ENCODE measurements around the gene KRTAP5-7. TPM values are rescaled to one million over a fixed set of nuclear protein-coding genes. Genes with fewer than 3 reads are reported as not detected.

The KRTAP5-7 gene
- total RNA-seq, 1 donor from 2014 or later: 0.39 TPM

DNA sequence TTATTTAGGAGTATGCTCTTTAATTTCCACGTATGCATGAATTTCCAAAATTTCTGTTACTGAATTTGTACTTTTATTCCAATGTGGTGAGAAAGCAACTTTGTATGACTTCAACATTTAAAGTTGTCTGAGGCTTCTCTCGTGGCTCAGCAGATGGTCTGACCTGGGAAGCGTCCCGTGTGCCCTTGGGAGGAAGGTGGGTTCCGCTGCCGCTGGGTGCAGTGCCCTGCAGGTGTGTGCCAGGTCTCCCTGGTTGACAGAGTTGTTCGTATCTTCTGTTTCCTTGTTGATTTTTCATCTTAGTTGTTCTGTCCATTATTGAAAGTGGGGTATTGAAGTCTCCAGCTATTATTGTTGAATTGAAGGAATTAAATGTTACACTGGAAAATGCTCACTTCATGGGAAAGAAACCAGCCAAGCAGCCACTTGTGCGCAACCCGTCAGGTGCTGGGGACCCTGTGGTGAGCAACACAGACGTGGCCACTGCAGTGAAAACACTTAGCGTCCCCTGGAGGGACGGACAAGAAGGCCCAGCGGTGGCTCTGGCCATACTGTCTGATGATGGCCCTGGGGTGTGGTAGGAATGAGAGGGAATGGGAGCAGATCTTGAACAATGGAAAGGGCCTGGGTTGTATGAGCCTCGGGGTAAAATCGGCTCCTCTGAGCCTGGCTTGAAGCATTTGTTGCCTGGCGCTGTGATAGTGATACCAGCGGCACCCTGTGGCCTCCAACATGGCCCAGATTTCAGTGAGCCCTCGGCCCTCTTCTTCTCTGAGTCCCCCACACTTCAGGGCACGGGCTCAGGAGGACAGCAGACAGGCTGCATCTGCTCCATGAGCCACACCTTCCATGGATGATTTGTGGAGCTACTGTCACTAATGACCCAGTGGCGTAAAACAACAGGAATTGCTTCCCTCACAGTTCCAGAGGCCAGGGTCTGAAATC lies 31.5 kb upstream of the KRTAP5-7 start:
- peak; percentile 65 for DNase-seq (ENCODE audit: low spot score)

DNA sequence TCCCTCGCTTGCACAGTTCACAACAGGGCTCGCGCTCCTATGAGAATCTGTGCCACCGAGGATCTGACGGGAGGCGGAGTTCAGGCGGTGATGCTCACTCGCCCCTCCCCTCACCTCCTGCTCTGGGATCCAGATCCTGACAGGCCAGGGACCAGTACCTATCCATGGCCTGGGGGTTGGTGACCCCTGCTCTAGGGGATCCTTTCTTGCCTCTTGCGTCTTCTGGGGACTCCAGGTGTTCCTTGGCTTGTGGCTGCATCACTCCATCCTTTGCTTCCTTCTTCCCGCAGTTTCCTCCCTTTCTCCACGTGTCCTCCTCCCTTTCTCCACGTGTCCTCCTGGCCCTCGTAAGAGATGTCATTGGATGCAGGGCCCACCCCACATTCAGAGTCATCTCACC lies 30.6 kb upstream of the KRTAP5-7 start:
- peak; percentile 67 for DNase-seq (ENCODE audit: low spot score)

DNA sequence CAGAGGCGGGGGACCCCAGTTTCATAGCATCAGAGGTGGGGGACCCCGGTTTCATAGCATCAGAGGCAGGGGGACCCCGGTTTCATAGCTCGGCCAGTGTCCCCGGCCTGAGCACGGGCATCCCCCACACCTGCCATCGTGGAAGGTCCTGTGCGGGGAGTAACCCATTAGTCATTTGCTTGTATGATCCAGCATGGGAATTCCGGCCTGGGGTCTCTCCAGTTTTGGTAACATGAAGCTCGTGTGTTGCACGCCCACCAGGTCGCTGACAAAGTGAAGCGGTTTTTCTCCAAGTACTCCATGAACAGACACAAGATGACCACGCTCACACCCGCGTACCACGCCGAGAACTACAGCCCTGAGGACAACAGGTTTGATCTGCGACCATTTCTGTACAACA lies 29.0 kb upstream of the KRTAP5-7 start:
- DNase-seq (ENCODE audit: low spot score): peak; percentile 83

DNA sequence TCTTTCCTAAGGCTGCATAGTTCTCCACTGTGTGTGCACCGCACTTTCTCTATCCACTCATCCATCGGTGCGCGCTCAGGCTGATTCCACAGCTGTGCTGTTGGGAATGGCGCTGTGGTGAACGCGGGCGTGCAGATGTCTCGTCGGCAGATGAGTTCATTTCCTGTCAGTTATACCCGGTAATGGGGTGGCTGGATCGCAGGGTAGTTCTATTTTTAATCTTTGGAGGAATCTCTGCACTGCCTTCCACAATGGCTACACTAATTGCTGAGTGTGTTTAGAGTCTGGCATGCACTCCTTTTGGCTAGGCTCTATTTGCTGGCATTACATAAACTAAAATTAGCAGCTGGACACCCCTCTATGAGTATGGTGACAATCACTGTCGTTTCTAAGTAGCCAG lies 27.9 kb upstream of the KRTAP5-7 start:
- DNase-seq (ENCODE audit: low spot score): no peak

DNA sequence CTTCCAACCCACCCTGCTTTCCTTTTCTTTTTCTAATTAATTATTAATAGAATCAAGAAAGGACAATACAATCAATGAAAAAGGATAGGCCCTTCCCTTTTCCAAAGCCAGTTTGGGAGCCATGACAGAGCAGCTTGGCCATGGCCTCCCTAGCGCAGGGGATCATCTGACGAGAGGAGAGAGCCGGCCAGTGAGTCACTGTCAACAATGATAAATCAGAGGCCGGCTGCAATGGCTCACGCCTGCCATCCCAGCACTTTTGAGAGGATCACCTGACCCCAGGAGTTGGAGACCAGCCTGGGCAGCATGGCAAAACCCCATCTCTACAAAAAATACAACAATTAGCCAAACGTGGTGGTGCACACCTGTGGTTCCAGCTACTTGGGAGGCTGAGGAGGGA lies 27.5 kb upstream of the KRTAP5-7 start:
- DNase-seq (ENCODE audit: low spot score): peak; percentile 59

DNA sequence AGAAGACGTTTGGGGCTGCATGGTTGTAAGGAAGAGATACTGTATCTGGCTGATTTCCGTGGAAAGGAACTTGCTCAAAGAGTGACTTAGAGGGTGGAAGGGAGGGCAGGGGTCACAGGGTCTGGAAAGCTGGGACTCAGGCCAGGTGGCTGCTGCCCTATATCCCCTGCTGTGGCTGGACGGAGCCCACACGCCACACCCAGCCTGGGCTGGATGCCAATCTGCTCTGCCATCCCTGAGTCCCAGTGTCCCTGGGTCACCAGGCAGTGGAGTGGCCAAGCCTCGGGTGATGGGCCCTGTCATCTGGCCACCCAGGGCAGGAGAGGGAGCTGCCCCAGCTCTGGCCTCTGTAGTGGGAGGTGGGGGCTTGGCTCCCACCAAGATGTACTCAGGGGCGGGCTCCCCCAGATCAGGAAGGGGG lies 26.5 kb upstream of the KRTAP5-7 start:
- DNase-seq (ENCODE audit: low spot score): peak; percentile 86

DNA sequence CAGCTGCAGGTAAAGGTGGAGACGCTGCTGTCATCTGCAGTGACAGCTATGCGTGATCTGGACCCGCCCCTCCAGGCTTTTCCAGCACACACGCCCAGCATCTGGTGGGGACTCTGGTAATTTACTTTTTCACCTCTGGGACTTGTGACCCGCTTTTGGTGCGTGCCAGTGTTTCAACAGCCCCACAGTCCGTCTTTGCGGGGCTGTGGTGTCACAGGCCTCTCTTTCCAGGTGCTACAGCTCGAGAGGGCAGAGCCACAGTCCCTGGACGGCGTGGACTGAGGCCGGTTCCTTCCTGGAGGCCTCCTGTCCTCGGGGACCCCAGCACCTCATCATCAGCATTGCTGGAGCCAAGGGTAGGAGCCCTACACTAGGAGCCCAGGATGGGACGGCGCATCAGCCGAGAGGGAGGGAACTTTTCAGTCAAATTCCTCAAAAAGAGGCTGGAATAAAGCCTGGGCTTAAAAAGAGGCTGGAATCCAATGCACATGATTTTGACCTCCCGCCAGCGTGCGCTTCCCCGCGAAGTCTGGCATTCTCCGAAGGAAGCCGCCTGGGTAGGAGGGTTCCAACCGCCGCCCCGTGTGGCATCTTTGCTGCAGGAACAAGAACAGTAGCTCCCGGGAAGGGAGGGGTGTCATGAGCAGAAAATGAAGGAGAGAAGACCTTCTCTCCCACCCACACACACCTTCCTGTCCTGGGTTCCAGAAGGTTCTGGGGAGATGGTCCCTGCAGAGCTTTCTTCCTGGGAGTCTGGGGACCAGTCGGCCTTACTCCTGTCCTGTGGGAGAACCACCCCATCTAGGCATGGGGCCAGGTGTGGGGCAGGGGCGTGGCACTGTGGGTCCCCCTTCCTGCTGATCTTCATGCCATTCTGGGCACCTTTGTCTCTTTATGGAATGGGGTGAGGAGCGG lies 25.7 kb upstream of the KRTAP5-7 start:
- peak; percentile 81 for DNase-seq (ENCODE audit: low spot score)

DNA sequence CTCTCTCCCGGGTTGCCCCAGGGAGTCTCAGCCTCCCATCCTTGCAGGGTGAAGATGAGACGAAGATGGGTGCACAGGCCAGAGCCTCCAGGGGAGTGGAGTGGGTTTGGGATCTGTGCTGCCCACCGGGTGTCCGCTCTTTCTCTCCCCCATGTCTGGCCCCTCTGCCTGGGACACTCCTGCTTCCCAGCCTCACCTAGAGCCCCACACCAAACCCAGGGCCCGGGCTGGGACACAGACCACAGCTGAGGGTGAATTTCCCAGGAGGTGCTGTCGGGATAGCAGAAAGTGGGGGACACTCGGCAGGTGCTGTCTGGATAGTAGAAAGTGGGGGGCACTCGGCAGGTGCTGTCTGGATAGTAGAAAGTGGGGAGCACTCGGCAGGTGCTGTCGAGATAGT lies 25.0 kb upstream of the KRTAP5-7 start:
- peak; percentile 62 for DNase-seq (ENCODE audit: low spot score)

DNA sequence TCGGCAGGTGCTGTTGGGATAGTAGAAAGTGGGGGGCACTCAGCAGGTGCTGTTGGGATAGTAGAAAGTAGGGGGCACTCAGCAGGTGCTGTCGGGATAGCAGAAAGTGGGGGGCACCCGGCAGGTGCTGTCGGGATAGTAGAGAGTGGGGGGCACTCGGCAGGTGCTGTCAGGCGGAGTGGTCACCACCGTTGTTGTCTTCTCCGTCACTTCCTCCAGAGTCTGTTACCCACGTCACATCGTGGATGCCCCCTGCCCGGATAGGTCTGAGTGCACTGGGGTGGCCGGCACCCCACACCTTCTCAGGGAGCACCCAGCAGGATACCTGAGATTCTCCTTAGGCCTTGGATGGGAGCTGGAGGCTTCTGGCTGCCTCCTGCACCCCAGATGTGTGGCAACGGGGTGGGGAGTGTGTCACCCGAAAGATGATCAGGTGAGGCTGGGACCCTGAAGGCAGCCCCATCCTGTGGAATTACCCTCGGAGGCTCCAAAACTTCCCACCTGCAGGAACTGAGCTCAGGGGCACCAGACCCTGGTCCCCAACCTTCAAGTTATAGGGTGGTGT lies 24.1 kb upstream of the KRTAP5-7 start:
- DNase-seq (ENCODE audit: low spot score): peak; percentile 65

DNA sequence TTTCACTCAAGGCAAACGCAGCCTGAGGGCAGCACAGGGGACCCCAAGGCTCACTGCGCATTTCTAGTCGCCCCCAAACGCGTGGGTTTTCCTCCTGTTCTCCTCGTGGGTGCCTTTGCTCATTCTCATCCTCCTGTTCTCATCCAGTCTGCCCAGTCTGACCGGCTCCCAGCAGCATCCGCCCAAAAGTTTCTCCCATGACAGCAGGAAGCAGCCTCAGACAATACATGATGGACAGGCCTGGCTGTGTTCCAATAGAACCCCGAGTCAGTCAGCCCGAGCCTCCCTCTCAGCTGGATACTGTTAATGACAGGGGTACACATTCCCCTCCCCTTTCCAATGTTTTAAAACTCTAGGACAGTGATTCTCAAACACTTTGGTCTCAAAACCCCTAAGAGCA lies 22.5 kb upstream of the KRTAP5-7 start:
- DNase-seq (ENCODE audit: low spot score): peak; percentile 47

DNA sequence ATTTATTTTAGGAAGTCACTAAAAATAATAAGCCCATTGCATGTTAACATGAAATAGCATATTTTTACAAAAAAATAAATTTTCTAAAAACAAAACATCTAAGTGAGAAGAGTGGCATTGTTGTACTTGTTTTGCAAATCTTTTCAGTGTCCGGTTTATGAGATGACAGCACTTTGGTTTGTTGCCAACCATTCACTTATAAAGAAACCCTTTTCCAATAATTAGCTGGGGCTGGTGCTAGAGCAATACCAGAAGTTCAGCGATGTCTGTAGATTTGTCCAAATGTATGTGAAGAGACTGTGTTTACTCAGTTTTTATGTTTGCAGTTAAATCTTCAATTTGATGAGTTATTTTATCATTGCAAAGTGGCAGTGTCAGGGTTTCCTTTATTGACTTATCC lies 22.1 kb upstream of the KRTAP5-7 start:
- no peak for DNase-seq (ENCODE audit: low spot score)

DNA sequence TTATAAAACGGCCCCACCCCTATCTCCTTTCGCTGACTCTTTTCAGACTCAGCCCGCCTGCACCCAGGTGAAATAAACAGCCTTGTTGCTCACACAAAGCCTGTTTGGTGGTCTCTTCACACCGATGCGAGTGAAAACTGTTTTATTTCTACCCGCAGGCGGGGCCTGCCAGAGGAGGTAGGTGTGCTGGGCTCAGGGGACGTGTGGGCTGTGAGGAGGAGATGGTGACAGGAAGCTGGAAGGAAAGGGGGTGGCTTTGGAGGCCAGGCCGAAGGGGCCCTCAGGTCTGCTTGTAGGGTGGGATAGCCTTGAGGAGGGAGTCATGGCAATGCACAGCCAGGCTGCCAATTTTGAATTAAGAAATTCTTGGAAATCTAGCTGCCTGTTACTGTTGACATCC lies 21.3 kb upstream of the KRTAP5-7 start:
- DNase-seq (ENCODE audit: low spot score): peak; percentile 67

DNA sequence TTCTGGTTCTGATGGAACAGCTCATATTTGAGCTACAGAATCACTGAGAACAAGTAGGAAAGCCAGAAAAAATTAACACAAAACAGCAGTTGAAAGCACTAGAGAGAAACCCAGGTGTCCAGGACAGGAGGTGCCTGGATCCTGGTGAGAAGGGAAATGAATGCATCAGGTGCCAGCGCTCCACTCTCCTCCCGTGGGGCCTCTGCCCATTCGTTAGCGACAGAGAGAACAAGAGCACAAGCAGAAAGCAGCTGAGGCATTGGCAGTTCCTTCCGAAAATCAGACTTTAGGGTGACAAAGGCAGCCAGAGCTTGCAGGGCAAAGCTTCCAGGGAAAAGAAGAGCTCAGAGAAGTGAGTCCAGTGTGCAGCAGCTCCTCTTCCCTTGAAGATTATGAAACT lies 20.0 kb upstream of the KRTAP5-7 start:
- DNase-seq (ENCODE audit: low spot score): peak; percentile 47

DNA sequence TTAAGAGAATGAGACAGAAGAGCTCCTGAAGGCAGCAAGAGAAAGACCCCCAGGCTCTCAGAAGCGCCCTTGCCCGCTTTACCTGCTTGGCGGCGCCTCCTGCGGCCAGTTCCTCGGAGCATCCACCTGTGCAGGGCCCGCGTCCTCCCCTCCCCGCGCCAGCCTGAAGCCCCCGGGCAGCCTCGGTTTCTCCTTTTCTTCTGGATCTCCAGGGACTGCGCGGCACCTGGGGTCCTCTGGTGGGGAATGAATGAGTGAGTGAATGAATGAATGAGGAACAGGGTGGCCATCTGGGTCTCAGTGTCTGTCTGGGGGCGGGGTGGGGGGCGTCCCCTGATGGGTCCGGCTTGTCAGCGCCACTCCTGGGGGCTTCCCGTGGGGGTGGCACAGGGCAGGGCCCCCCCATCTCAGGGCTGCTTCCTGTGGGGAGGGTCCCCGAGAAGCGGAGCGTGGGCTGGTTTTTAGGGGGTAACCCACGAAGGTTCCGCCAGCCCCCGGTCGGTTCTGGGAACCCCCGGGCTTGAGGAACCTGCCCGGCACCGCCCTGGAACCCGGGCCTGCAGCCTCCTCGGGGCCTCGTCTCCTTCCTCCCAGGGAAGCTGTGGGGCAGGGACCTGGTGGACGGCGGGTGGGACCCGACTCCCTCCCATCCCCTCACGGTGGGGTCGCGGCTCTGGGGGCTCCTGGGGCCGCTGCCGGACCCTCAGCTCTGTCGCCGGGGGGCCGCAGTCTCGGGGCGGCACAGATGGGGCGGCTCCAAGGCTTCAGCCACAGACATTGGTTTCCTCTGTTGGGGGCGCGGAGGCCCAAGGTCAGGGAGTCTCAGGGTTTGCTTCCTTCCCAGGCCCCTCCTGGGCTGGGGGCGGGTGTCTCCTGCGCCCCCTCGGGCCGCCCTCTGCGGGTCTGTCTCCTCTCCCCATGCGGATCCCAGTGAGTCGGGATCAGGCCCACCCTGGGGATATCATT lies 8.3 kb upstream of the KRTAP5-7 start:
- peak; percentile 85 for DNase-seq (ENCODE audit: low spot score)

DNA sequence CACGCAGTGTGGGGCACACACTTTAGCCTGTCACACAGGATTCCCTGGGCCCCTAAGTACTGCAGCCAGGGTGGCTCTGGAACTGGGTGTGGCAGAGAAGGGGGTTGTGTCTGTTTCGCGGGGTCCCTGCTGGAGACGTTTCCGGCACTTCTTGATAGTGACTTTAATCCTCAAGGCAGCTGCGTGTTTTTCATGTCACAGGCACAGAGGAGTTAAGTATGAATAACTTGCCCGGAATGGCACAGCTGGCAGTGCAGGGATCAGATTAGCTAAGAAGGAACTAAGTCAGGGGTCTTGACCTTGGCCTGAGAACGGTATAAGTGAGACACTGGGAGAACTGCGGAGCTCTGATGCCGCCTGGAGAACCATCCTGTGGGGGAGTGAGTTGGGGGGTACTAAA lies 7.5 kb upstream of the KRTAP5-7 start:
- peak; percentile 55 for DNase-seq (ENCODE audit: low spot score)

DNA sequence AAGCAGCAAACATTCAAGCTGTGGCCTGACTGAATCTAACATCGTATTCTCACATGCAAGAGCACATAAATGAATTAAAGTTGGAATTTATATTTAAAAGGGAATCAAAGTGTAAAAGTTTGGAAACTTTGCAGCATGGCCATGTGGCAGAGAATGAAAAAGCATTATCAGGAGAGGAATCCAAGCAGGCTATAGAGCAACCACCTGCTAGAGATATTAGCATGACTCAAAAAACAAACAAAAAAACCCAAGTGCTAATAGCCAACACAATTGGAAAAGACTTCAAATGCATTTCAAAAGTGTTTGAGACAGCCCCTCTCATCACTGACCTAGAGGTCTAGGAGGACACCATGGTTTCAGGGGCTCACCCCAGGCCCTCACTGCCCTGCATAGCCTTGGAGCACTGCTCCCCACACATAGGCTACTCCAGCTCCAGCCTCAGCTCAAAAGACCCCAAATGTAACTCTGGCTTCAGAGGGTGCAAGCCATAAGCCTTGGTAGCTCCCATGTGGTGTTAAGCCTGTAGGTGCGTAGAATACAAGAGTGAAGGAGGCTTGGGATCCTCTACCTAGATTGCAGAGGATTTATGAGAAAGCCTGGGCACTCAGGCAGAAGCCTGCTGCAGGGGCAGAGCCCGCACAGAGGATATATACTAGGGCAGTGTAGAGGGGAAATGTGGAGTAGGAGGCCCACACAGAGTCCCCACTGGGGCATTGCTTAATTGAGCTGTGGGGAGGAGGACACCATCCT lies 1.7 kb upstream of the KRTAP5-7 start:
- DNase-seq (ENCODE audit: low spot score): peak; percentile 45

DNA sequence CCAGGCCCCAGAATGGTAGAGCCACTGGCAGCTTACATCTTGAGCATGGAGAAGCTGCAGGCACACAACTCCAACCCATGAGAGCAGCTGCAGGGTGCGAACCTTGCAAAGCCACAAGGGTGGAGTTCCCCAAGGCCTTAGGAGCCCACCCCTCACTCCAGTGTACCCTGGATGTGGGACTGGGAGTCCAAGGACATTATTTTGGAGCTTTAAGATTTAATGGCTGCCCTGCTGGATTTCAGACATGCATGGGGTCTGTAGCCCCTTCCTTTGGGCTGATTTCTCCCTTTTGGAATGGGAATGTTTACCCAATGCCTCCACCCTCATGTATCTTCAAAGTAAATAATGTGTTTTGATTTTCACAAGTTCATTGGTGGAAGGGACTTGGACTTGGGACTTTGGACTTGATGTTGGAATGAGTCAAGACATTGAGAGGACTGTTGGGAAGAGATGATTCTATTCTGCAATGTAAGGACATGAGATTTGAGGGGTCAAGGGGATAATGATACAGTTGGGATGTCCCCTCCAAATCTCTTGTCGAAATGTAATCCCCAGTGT lies 1.1 kb upstream of the KRTAP5-7 start:
- DNase-seq (ENCODE audit: low spot score): peak; percentile 64

DNA sequence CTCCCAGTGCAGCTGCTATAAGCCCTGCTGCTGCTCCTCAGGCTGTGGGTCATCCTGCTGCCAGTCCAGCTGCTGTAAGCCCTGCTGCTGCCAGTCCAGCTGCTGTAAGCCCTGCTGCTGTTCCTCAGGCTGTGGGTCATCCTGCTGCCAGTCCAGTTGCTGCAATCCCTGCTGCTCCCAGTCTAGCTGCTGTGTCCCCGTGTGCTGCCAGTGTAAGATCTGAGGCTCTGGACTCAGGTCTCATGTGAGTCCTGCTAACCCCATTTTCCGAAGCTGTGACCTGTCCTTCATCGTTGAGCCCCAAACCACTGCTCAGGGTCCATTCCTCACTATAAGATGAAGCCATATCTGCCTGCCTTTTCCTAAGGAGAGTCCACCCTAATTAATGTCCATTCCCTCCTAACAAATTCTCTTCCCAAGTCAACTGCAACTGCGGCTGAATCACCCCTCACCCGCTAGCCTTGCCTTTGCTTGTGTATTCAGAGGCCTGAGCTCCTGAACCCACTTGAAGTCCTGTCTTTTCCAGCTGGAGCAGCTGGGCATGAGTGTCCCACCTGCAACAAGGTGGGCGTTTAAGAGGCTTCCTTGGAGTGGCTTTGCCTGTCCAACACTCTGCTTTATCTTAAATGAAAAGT lies 626 bp downstream of the KRTAP5-7 start:
- DNase-seq (ENCODE audit: low spot score): peak; percentile 18

DNA sequence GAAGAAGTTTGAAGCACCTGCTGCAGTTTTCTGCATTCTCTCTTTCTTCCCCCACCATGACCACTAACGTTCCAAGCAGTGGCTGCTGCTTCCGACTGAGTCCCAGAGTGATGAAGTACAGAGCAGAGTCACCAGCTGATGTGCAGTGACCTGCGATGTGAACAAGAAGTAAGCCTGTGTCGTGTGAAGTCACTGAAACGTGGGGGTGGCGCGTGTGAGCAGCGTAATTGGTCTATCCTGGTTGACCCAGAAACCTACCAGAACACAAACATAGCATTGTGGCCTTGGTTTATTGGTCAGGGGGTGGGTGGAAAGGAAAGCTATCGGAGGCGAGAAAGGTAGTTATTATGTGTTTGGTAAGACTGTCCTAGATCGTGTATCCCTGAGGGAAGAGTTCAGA lies 3.5 kb downstream of the KRTAP5-7 start:
- DNase-seq (ENCODE audit: low spot score): peak; percentile 39

Data from mesenteric fat pad (tissue), 1 donor.